ENCODE data around the gene MARK4. TPM values are rescaled to one million over a fixed set of nuclear protein-coding genes. Genes with fewer than 3 reads are reported as not detected.

MARK4 gene
- total and polyA plus RNA-seq, 2 experiments from 2014 or later = 16.6 to 38.6 TPM

GRCh38 chr19:45344621-45345505 lies 93.8 kb downstream of the MARK4 start:
- Histone ChIP-seq H2AFZ (no peak overlapping the region), H4K20me1 (replicated peaks; ENCODE audit: insufficient read depth) (no peaks in the 10 kb centered on the region), H3K27me3 (ENCODE audit: insufficient read depth) (peaks cover 23% of the 10 kb centered on the region), H3K4me1 (ENCODE audit: insufficient read depth) (no peaks in the 10 kb centered on the region), H3K36me3 (ENCODE audit: insufficient read depth) (no peaks in the 10 kb centered on the region), H3K79me2 (replicated peaks; ENCODE audit: insufficient read depth) (no peaks in the 10 kb centered on the region), H3K4me2 (no peak overlapping the region), H3K9me2 (ENCODE audit: insufficient read depth) (no peaks in the 10 kb centered on the region), H3K4me3 (no peak overlapping the region), H3F3A (replicated peaks; ENCODE audit: low read depth) (peaks cover 6% of the 10 kb centered on the region; the same call in 1 of the 2 replicates), H3K27ac (ENCODE audit: low read depth) (no peak overlapping the region)
- H3K4me1 Mint-ChIP-seq = peaks cover 2% of the 10 kb centered on the region; the same call in 2 of the 3 replicates
- DNase-seq (ENCODE audit: low spot score) (no peak), ATAC-seq (no peak)
- H3K27me3 Mint-ChIP-seq (ENCODE audit: insufficient read depth, low read depth, poor library complexity) = peaks cover 12% of the 10 kb centered on the region
- TF ChIP-seq JUNB (IDR thresholded peaks at IDR 0.05; ENCODE audit: unreplicated experiment) (no peak), STAT1 (IDR thresholded peaks at IDR 0.05; ENCODE audit: unreplicated experiment) (no peak), REST (IDR thresholded peaks at IDR 0.05; ENCODE audit: unreplicated experiment) (no peak), ZNF331 (CRISPR knock-in tag; IDR thresholded peaks at IDR 0.05; ENCODE audit: low read depth) (no peak), POLR2AphosphoS5 (IDR thresholded peaks at IDR 0.05; ENCODE audit: low read depth) (no peak), EZH2phosphoT487 (IDR thresholded peaks at IDR 0.05; ENCODE audit: unreplicated experiment) (no peak), EZH2 (IDR thresholded peaks at IDR 0.05; ENCODE audit: low read depth, unreplicated experiment) (no peak), CREB1 (CRISPR knock-in tag; IDR thresholded peaks at IDR 0.05; ENCODE audit: low read depth) (no peak), ZNF114 (CRISPR knock-in tag; IDR thresholded peaks at IDR 0.05) (no peak), NANOG (IDR thresholded peaks at IDR 0.05; ENCODE audit: borderline replicate concordance) (no peak), ZNF462 (CRISPR knock-in tag; IDR thresholded peaks at IDR 0.05) (no peak)
- TF ChIP-seq, protein P1, sequence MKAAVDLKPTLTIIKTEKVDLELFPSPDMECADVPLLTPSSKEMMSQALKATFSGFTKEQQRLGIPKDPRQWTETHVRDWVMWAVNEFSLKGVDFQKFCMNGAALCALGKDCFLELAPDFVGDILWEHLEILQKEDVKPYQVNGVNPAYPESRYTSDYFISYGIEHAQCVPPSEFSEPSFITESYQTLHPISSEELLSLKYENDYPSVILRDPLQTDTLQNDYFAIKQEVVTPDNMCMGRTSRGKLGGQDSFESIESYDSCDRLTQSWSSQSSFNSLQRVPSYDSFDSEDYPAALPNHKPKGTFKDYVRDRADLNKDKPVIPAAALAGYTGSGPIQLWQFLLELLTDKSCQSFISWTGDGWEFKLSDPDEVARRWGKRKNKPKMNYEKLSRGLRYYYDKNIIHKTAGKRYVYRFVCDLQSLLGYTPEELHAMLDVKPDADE (IDR thresholded peaks at IDR 0.05) = no peak
- TF ChIP-seq, protein P2, sequence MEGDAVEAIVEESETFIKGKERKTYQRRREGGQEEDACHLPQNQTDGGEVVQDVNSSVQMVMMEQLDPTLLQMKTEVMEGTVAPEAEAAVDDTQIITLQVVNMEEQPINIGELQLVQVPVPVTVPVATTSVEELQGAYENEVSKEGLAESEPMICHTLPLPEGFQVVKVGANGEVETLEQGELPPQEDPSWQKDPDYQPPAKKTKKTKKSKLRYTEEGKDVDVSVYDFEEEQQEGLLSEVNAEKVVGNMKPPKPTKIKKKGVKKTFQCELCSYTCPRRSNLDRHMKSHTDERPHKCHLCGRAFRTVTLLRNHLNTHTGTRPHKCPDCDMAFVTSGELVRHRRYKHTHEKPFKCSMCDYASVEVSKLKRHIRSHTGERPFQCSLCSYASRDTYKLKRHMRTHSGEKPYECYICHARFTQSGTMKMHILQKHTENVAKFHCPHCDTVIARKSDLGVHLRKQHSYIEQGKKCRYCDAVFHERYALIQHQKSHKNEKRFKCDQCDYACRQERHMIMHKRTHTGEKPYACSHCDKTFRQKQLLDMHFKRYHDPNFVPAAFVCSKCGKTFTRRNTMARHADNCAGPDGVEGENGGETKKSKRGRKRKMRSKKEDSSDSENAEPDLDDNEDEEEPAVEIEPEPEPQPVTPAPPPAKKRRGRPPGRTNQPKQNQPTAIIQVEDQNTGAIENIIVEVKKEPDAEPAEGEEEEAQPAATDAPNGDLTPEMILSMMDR (conservative IDR thresholded peaks at IDR 0.05; ENCODE audit: low read depth in 2 of 2) = no peak
- no peaks in the 10 kb centered on the region for H3K9me3 Mint-ChIP-seq
- no peak overlapping the region for H3K4me3 Mint-ChIP-seq
- no peak overlapping the region for H3K27ac Mint-ChIP-seq
- peaks cover 8% of the 10 kb centered on the region for H3K36me3 Mint-ChIP-seq (ENCODE audit: low read depth)
